22Rv1 (cell line): Measurements from ENCODE around the gene SPACA7.

Experiments
- CTCF ChIP-seq: fragments of 450-650 bp; IDR thresholded peaks from 2 replicates; pipeline ENCODE4 v1.5.1; 2017; ENCODE audit warnings: mild to moderate bottlenecking
- ZFX ChIP-seq: fragments of 450-650 bp; IDR thresholded peaks from 2 replicates; pipeline ENCODE4 v1.6.1; 2017; ENCODE audit warnings: antibody characterized with exemption, borderline replicate concordance

- no peak for TF ChIP-seq CTCF
- no peak for TF ChIP-seq ZFX
Observed at GRCh38 chr13:112448621-112449544, 72.7 kb downstream of the SPACA7 start.
